Measurements from ENCODE around the gene SS18.

The SS18 gene

GRCh38 chr18:26044807-26045206 is 45.6 kb downstream of the SS18 start:
- H3K27me3 ChIP-seq (ENCODE audit: control insufficient read depth in 5 of 5, insufficient read depth in 4 of 5, low read length in 5 of 5), result no peaks in the 10 kb centered on the region
- H3K9ac ChIP-seq (ENCODE audit: low read length in 5 of 5), result no peak overlapping the region
- H3K9me3 ChIP-seq (ENCODE audit: control insufficient read depth in 5 of 5, low read length in 5 of 5), result no peaks in the 10 kb centered on the region
- H3K36me3 ChIP-seq (ENCODE audit: control insufficient read depth in 5 of 5, insufficient read depth in 5 of 5, low read length in 5 of 5), result peaks cover 6 to 13% (median 11%) of the 10 kb centered on the region in 5 donors
- H3K27ac ChIP-seq (ENCODE audit: low read depth, low read length), result no peak overlapping the region
- H3K4me1 ChIP-seq (ENCODE audit: control insufficient read depth in 5 of 5, insufficient read depth in 5 of 5, low read length in 5 of 5), result peaks cover 0 to 9% (median 5%) of the 10 kb centered on the region in 5 donors
- no peak overlapping the region for H3K4me3 ChIP-seq (ENCODE audit: low read depth in 1 of 5, low read length in 5 of 5)

- peaks cover 0 to 7% (median 0%) of the 10 kb centered on the region in 5 donors for H3K4me1 ChIP-seq (ENCODE audit: control insufficient read depth in 5 of 5, insufficient read depth in 5 of 5, low read length in 5 of 5)
- H3K27ac ChIP-seq (ENCODE audit: low read depth, low read length), result no peak overlapping the region
- H3K9ac ChIP-seq (ENCODE audit: low read length in 5 of 5), result no peak overlapping the region
- no peaks in the 10 kb centered on the region for H3K9me3 ChIP-seq (ENCODE audit: control insufficient read depth in 5 of 5, low read length in 5 of 5)
- no peak overlapping the region for H3K4me3 ChIP-seq (ENCODE audit: low read depth in 1 of 5, low read length in 5 of 5)
- H3K36me3 ChIP-seq (ENCODE audit: control insufficient read depth in 5 of 5, insufficient read depth in 5 of 5, low read length in 5 of 5), result peaks cover 17 to 32% (median 21%) of the 10 kb centered on the region in 5 donors
- H3K27me3 ChIP-seq (ENCODE audit: control insufficient read depth in 5 of 5, insufficient read depth in 4 of 5, low read length in 5 of 5), result no peaks in the 10 kb centered on the region
Observed at GRCh38 chr18:26040051-26040656, 50.3 kb downstream of the SS18 start.

- Histone ChIP-seq H3K27ac (ENCODE audit: low read depth, low read length) (no peak overlapping the region), H3K4me1 (ENCODE audit: control insufficient read depth in 5 of 5, insufficient read depth in 5 of 5, low read length in 5 of 5) (peaks cover 0 to 7% (median 0%) of the 10 kb centered on the region in 5 donors), H3K27me3 (ENCODE audit: control insufficient read depth in 5 of 5, insufficient read depth in 4 of 5, low read length in 5 of 5) (no peaks in the 10 kb centered on the region), H3K9ac (ENCODE audit: low read length in 5 of 5) (no peak overlapping the region), H3K4me3 (ENCODE audit: low read depth in 1 of 5, low read length in 5 of 5) (no peak overlapping the region), H3K36me3 (ENCODE audit: control insufficient read depth in 5 of 5, insufficient read depth in 5 of 5, low read length in 5 of 5) (peaks cover 23 to 34% (median 28%) of the 10 kb centered on the region in 5 donors), H3K9me3 (ENCODE audit: control insufficient read depth in 5 of 5, low read length in 5 of 5) (no peaks in the 10 kb centered on the region)
Observed at GRCh38 chr18:26039203-26039602, 51.2 kb downstream of the SS18 start.

GRCh38 chr18:26036635-26037034 is 53.8 kb downstream of the SS18 start:
- no peaks in the 10 kb centered on the region for H3K9me3 ChIP-seq (ENCODE audit: control insufficient read depth in 5 of 5, low read length in 5 of 5)
- H3K27me3 ChIP-seq (ENCODE audit: control insufficient read depth in 5 of 5, insufficient read depth in 4 of 5, low read length in 5 of 5), result no peaks in the 10 kb centered on the region
- peaks cover 0 to 6% (median 0%) of the 10 kb centered on the region in 5 donors for H3K4me1 ChIP-seq (ENCODE audit: control insufficient read depth in 5 of 5, insufficient read depth in 5 of 5, low read length in 5 of 5)
- H3K27ac ChIP-seq (ENCODE audit: low read depth, low read length), result no peak overlapping the region
- H3K4me3 ChIP-seq (ENCODE audit: low read depth in 1 of 5, low read length in 5 of 5), result no peak overlapping the region
- no peak overlapping the region for H3K9ac ChIP-seq (ENCODE audit: low read length in 5 of 5)
- peaks cover 43 to 57% (median 52%) of the 10 kb centered on the region in 5 donors for H3K36me3 ChIP-seq (ENCODE audit: control insufficient read depth in 5 of 5, insufficient read depth in 5 of 5, low read length in 5 of 5)

DNA sequence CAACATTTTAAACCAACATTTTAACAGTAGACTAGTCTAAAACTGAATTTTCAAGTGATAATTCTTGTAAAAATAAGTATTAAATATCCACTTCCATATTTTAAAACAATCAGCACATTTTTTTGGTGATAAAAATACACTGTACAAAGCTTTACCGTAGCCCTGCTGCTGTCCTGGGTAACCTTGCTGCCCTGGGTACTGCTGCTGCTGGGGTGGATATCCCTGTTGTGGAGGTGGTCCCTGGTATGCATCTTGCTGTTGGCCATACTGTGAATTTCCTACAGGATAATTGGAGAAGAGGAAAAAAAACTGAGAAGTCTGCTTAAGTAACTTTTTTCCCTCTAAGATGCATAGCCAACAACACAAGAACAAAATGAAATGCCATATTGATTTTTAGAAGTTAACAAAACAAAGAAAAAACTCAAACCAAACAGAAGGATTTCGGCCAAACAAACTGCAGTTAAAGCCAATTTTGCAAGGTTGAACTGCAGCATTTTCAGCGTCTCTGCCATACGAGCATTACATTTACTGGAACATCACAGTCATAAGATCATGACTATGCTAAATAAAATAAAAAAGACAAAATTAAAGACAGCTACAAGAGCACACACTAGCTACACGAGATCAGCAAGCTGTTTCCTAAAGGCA is 55.4 kb downstream of the SS18 start:
- Histone ChIP-seq H3K36me3 (ENCODE audit: control insufficient read depth in 5 of 5, insufficient read depth in 5 of 5, low read length in 5 of 5) (peaks cover 60 to 74% (median 67%) of the 10 kb centered on the region in 5 donors), H3K4me3 (ENCODE audit: low read depth in 1 of 5, low read length in 5 of 5) (no peak overlapping the region), H3K9ac (ENCODE audit: low read length in 5 of 5) (no peak overlapping the region), H3K4me1 (ENCODE audit: control insufficient read depth in 5 of 5, insufficient read depth in 5 of 5, low read length in 5 of 5) (no peaks in the 10 kb centered on the region), H3K9me3 (ENCODE audit: control insufficient read depth in 5 of 5, low read length in 5 of 5) (no peaks in the 10 kb centered on the region), H3K27ac (ENCODE audit: low read depth, low read length) (no peak overlapping the region), H3K27me3 (ENCODE audit: control insufficient read depth in 5 of 5, insufficient read depth in 4 of 5, low read length in 5 of 5) (no peaks in the 10 kb centered on the region)

DNA sequence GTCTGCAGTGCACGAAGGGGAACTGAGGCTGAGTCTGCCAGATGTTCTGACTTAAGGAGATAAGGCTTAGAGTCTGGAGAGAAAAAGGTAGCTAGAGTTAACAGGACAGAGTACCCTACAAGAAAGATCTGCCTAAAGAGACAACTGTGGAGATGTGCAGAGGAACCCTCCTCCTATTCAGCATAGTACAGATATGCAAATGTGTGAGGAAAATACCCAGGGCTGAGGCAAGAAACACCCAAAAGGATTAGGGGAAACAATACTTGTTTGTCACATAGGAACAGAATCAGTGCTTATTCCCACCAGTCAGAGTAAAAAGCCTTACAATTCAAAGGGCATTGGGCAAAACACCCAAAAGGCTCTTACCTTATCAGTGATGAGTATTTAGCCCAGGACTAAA is 67.8 kb downstream of the SS18 start:
- no peak overlapping the region for H3K9ac ChIP-seq (ENCODE audit: low read length in 5 of 5)
- no peak overlapping the region for H3K4me3 ChIP-seq (ENCODE audit: low read depth in 1 of 5, low read length in 5 of 5)
- peaks cover 44 to 68% (median 62%) of the 10 kb centered on the region in 5 donors for H3K36me3 ChIP-seq (ENCODE audit: control insufficient read depth in 5 of 5, insufficient read depth in 5 of 5, low read length in 5 of 5)
- H3K27ac ChIP-seq (ENCODE audit: low read depth, low read length), result no peak overlapping the region
- peaks cover 0 to 3% (median 0%) of the 10 kb centered on the region in 5 donors for H3K9me3 ChIP-seq (ENCODE audit: control insufficient read depth in 5 of 5, low read length in 5 of 5)
- no peaks in the 10 kb centered on the region for H3K4me1 ChIP-seq (ENCODE audit: control insufficient read depth in 5 of 5, insufficient read depth in 5 of 5, low read length in 5 of 5)
- no peaks in the 10 kb centered on the region for H3K27me3 ChIP-seq (ENCODE audit: control insufficient read depth in 5 of 5, insufficient read depth in 4 of 5, low read length in 5 of 5)

DNA sequence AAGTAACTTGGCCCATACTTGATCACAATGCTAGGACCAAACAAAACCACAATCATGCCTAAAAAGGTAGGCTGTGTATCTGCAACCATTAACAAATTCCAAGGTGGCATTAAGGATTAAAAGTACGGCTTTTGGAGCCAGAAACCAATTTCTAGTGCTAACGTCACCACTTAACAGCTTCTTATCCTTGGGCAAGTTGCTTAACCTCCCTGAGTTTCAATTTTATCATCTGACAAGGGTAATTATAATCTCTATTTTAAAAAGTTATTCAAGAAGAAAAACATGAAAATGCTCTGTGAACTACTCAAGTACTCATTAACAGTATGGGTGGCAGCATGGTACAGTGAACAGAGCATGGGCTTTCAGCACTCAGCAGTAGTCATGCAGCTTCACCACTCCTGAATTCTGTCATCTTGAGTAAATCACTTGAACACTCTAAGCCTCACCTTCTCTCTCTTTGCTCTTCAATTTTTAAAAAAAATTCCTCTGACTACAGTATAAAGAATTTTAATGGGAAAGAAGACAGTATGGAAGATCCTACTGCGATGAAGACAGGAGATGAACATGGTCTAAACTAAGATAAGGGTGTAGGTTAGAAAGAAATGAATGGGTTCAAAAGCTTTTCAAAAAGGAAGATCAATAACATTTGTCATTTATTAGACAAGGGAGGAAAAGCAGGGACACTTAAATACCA is 69.2 kb downstream of the SS18 start:
- Histone ChIP-seq H3K9ac (ENCODE audit: low read length in 5 of 5) (no peak overlapping the region), H3K9me3 (ENCODE audit: control insufficient read depth in 5 of 5, low read length in 5 of 5) (peaks cover 0 to 3% (median 0%) of the 10 kb centered on the region in 5 donors), H3K36me3 (ENCODE audit: control insufficient read depth in 5 of 5, insufficient read depth in 5 of 5, low read length in 5 of 5) (peaks cover 52 to 78% (median 67%) of the 10 kb centered on the region in 5 donors), H3K27me3 (ENCODE audit: control insufficient read depth in 5 of 5, insufficient read depth in 4 of 5, low read length in 5 of 5) (no peaks in the 10 kb centered on the region), H3K27ac (ENCODE audit: low read depth, low read length) (no peak overlapping the region), H3K4me3 (ENCODE audit: low read depth in 1 of 5, low read length in 5 of 5) (no peak overlapping the region), H3K4me1 (ENCODE audit: control insufficient read depth in 5 of 5, insufficient read depth in 5 of 5, low read length in 5 of 5) (no peaks in the 10 kb centered on the region)

GRCh38 chr18:26017929-26018328 is 72.5 kb downstream of the SS18 start:
- Histone ChIP-seq H3K4me1 (ENCODE audit: control insufficient read depth in 5 of 5, insufficient read depth in 5 of 5, low read length in 5 of 5) (no peaks in the 10 kb centered on the region), H3K27ac (ENCODE audit: low read depth, low read length) (no peak overlapping the region), H3K9ac (ENCODE audit: low read length in 5 of 5) (no peak overlapping the region), H3K9me3 (ENCODE audit: control insufficient read depth in 5 of 5, low read length in 5 of 5) (no peaks in the 10 kb centered on the region), H3K4me3 (ENCODE audit: low read depth in 1 of 5, low read length in 5 of 5) (no peak overlapping the region), H3K36me3 (ENCODE audit: control insufficient read depth in 5 of 5, insufficient read depth in 5 of 5, low read length in 5 of 5) (peaks cover 41 to 66% (median 58%) of the 10 kb centered on the region in 5 donors), H3K27me3 (ENCODE audit: control insufficient read depth in 5 of 5, insufficient read depth in 4 of 5, low read length in 5 of 5) (no peaks in the 10 kb centered on the region)

GRCh38 chr18:26014462-26014861 is 76.0 kb downstream of the SS18 start:
- no peak overlapping the region for H3K9ac ChIP-seq (ENCODE audit: low read length in 5 of 5)
- H3K27ac ChIP-seq (ENCODE audit: low read depth, low read length), result no peak overlapping the region
- H3K4me3 ChIP-seq (ENCODE audit: low read depth in 1 of 5, low read length in 5 of 5), result no peak overlapping the region
- H3K27me3 ChIP-seq (ENCODE audit: control insufficient read depth in 5 of 5, insufficient read depth in 4 of 5, low read length in 5 of 5), result no peaks in the 10 kb centered on the region
- peaks cover 0 to 3% (median 0%) of the 10 kb centered on the region in 5 donors for H3K4me1 ChIP-seq (ENCODE audit: control insufficient read depth in 5 of 5, insufficient read depth in 5 of 5, low read length in 5 of 5)
- no peaks in the 10 kb centered on the region for H3K9me3 ChIP-seq (ENCODE audit: control insufficient read depth in 5 of 5, low read length in 5 of 5)
- peaks cover 26 to 46% (median 38%) of the 10 kb centered on the region in 5 donors for H3K36me3 ChIP-seq (ENCODE audit: control insufficient read depth in 5 of 5, insufficient read depth in 5 of 5, low read length in 5 of 5)

GRCh38 chr18:26008619-26009018 is 81.8 kb downstream of the SS18 start:
- Histone ChIP-seq H3K27me3 (ENCODE audit: control insufficient read depth in 5 of 5, insufficient read depth in 4 of 5, low read length in 5 of 5) (no peaks in the 10 kb centered on the region), H3K4me3 (ENCODE audit: low read depth in 1 of 5, low read length in 5 of 5) (no peak overlapping the region), H3K4me1 (ENCODE audit: control insufficient read depth in 5 of 5, insufficient read depth in 5 of 5, low read length in 5 of 5) (peaks cover 0 to 3% (median 0%) of the 10 kb centered on the region in 5 donors), H3K27ac (ENCODE audit: low read depth, low read length) (no peak overlapping the region), H3K9me3 (ENCODE audit: control insufficient read depth in 5 of 5, low read length in 5 of 5) (no peaks in the 10 kb centered on the region), H3K9ac (ENCODE audit: low read length in 5 of 5) (no peak overlapping the region), H3K36me3 (ENCODE audit: control insufficient read depth in 5 of 5, insufficient read depth in 5 of 5, low read length in 5 of 5) (peaks cover 0 to 11% (median 6%) of the 10 kb centered on the region in 5 donors)

All from subcutaneous abdominal adipose tissue (tissue), 5 donors.